Kidney capillary endothelial cell (primary cell): Measurements from ENCODE around the gene CABP2.

ENCODE experiments used
- DNase-seq: peaks from one replicate; pipeline ENCODE4 v3.0.0-alpha.2; 2018; ENCODE audit warnings: low spot score

CABP2 gene

DNA sequence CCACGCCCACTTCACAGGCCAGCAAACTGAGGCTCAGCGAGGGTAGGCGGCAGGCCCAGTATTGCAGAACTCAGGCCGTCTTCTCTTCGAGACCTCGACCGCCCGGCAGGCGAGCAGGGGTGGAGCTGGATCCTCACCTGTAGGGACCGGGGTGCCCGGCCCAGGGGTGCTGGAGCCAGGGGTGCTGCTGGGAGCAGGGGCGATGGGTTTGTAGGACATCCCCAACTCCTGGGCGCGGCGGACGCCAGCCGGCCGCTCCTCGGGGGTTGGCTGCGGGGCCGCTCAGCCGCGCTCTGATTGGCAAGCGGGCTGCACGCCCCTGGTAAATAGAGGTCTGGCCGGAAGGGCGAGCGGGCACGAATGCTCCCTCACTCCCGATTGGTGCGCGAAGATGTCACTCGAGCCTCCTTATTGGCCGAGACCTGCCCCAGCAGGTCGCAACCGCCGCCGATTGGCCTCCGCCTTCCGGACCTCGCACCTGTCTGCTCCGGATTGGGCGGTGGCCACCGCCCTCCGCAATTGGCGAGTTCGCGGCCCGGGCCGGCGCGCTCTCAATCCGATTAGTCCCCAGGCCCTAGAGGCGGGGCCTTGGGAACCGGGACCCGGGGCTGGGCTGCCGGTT lies 15.3 kb downstream of the CABP2 start, which contains the start of gene CDK2AP2:
Gene CDK2AP2 (minus strand): TSS at position 299 of the 622 bp plus-strand sequence. CDS start 80 bp downstream, at position 219.
- peak; percentile 99 for DNase-seq

DNA sequence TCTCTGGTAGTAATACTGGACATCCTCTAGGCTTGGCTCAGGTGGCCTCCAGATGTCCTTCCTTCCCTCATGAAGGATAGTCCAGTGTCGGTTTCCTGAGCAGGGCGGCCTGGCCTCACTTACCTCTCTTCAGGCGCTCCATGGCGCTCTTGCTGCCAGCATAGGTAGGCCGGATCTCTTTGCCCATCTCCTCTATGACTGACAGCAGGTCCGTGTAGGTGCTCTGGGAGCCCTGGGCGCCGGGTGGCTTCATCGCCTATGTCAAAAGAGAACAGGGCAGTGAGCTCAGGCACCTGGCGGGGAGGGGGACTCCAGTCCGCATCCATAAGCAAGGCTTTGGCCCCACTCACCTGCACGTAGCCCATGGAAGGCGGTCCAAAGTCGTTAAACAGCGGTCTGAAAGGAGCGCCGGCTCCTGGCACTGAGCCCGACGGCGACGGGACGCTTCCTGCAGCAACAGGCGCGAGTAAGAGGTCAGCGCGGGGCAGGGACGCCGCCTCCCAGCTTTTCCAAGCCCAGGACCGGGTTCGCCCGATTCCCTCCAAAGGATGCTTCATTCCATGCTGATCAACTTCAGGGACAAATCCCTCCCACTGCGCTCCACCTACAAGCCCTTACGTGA lies 15.9 kb downstream of the CABP2 start:
- no peak for DNase-seq

DNA sequence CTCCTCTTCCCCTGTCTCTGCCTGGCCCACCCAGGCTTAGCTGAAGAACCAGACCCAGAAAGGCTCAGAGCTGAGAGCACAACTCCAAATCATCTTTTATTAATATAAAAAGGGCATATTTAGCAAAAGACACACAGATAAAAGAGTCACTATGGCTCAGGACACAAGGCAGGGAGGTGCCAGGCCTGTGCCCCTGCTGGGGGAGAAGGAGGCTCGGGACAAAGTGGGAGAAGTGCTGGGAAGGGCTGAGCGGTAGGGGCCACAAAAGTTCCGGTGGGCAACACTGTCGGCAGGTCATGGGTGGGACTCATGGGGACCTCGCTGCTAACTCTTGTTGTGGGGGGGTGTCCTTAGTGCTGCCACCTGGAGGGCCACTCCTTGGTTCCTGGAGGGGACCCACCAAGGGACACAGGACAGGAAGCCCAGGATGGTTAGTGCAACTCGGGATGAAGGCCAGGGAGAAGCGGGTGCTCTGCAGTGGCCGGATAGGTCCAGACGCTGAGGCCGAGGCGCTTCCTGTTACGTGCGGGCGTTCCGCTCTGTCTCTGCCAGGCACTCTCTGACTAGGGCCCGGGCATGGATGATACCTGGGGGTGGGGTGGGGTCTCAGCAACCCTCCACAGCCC lies 16.7 kb downstream of the CABP2 start:
- DNase-seq: no peak

DNA sequence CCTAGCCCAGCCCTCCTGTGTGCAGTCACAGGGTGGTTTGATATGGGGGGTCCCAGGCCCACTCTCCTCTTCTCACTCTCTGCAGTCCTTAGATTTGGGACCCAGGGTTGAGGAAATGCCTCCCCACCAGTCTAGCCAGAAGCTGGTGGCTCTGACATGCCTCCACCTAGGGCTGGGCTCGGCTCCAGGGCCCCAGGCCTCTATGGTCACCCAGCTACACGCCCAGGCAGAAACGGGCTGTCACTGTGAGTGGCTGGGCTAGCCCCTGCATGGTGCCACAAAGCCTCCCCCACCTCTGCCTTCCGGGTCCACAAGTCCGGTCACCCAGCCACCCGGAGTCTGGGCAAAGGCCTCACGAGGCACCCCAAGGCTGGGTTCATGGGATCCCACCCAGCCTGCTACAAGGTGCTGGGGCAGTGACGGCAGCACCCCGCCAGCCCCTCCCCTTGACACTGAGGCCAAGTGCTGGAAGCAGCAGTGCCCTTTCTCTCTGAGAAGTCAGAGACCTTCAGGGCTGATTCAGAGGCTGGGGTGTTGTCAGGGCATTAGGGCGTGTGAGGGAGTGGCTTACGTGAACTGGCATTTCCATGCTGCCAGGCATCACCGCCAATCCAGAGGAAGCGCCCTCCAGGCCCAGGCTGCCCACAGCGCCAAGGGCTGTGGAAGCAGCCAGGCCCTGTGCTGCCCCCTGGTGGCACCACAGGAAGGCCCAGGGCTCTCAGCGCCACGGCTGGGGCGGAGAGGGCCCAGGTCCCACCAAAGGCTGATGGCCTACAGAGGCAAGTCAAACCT lies 17.4 kb downstream of the CABP2 start:
- peak; percentile 91 for DNase-seq

DNA sequence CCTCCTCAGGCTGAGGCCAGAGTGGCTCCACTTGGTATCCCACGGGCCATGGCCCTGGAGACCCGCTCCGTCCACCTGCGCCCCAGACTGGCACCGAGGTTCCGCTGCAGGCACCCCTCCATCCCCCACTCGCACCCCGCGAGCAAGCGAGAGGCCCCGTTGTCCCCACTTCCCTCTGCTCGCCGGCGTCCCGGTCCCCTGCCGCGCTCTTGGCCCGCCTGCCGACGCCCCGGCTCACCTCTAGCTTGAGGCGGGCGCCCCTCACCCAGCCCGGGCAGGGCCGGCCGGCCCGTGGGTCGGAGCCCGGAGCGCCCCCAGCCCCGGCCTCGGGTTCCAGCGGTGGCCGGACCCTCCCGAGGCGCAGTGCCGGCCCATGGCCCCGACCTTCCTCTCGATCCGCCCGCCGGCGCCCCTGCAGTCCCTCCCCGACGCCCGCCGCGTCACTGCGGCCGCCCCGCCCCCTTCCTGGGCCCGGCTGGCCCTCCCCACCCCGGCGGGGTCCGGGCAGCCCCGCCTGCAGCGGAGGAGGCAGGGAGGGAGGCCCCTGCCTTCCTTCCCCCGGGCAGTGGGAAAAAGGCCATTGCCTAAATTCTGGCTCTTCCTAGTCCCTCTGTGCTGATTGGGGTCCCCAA lies 18.2 kb downstream of the CABP2 start, which contains the start of gene PITPNM1:
Gene PITPNM1 (minus strand): TSS at position 414 of the 632 bp plus-strand sequence. CDS start 1,183 bp downstream, outside the sequence.
- no peak for DNase-seq

DNA sequence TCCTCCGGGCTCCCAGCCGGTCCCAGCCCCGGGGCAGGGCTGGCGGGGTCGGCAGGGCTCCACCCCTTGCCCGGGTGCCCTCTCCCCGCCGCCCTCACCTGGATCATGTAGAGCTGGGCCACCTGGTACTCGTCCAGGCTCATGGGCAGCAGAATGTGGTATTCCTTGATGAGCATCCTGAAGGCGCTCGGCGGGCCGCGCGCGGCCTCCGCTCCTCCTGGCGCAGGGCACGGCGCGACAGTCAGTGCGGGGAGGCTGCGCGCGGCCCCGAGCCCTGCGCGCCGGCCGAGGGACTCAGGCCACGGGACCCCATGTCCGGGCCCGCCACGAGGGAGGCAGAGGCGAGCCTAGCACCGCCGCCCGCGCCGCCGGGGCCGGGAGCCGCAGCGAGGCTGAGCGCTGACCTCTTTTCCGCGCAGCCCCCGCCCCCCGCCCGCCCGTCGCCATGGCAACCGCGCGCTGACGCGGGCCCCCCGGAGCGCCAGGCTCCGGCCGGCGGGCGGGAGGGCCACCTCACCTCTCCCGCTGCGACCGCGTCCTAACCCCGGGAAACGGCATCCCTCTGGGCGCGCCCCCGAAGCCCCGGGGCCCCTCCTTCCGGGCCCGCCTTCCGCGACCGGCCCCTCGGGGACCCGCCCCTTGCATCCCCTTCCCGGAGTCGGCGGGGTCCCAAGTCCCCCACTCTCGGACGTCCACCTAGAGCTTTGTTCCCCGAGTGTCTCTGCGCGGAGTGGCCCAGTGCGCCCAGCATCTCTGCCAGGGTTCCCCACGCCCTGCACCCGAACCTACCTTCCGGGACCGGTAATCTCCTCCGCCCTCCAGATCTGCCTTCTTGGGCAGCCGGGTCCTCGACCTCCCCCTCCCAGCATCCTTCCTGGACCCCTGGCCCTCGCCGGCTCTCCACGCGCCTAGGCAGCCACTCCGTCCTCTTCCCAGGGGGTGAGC lies 19.0 kb downstream of the CABP2 start:
- DNase-seq: no peak

DNA sequence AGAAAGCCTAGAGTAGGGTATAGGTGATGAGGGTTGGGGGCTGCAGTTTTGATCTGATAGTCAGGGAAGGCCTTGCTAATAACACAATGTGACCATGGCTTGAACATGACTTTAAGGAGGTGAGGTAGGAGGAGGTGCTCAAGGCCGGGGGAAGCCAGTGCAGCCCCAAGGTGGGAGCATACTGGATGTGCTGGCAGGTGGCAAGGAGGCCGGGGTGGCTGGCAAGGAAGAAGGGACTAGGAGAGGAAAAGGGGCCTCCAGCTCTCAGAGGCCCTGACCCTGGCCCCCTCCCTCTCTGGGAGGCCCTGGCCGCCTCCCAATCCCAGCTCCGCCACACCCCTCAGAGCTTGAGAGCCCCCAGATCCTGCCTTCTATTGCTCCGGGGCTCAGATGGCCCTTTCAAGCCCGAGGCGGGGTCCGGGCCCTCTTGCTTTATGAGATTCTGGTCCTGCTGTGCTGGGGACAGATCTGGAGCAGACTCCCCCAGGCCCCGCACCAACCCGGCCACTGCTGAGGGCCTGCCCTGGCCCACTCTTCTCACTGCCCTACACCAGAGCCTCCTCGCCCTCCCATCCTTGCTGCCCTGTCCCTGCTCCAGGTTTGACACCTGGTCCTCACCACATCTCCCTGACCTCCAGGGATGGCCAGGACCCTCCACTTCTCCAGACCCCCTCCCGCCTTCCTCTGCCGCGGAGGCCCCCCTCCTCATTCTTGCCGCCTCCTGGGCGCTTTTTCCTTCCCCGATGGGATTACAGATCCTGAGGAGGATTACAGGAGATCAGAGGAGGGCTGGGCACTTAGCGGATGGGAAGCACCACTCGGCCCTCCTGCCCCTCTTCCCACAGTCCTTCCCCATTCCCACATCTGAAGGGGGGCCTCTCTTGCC lies 19.9 kb downstream of the CABP2 start:
- DNase-seq: no peak

DNA sequence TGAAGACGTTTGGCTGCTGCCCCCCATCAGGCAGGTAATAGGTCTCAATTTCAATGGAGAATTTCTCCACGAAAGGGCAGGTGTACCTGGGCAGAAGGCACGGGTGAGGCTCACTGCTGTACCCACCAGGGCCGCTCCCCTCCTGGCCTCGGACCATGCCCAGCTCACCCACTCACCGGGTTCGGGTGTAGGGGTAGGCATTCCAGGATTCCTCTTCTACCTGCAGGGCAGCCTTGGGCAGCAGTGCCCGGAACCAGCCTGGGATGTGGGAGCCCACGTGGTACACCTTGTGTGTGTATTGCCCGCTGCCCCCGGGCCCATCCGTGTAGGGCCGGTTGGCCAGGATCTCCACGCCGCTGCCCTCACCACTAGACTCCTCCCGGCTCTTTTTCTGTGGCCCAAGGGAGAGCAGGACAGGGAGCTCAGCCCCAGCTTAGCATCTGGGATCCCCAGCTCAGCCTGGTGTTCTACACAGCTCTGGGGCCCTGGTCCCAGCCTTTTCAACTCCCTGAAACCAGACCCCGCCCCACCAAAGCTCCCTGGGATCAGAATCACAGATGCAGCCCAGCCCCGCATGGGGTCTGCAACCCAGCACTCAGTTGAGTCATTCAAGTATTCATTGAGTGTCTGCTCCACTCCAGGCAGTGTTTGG lies 20.8 kb downstream of the CABP2 start:
- DNase-seq: no peak

DNA sequence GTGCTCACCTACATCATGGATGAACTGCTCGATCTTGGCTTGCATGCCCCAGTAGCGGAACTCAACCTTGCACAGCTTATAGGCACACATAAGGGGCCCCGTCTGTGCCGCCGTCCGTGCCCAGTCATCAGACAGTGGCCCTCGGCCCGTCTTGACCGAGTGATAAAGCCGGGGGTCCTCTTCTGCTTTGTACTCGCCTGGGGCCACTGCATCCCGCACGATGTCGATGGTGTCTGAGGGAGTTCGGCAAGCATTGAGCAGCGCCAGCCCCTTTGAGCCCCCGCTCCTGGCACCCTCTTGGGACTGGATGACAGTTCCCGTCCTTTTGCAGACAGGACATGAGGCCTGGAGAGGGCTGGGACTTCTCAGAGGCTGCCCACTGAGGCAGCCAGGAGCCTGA lies 21.4 kb downstream of the CABP2 start:
- DNase-seq: no peak

DNA sequence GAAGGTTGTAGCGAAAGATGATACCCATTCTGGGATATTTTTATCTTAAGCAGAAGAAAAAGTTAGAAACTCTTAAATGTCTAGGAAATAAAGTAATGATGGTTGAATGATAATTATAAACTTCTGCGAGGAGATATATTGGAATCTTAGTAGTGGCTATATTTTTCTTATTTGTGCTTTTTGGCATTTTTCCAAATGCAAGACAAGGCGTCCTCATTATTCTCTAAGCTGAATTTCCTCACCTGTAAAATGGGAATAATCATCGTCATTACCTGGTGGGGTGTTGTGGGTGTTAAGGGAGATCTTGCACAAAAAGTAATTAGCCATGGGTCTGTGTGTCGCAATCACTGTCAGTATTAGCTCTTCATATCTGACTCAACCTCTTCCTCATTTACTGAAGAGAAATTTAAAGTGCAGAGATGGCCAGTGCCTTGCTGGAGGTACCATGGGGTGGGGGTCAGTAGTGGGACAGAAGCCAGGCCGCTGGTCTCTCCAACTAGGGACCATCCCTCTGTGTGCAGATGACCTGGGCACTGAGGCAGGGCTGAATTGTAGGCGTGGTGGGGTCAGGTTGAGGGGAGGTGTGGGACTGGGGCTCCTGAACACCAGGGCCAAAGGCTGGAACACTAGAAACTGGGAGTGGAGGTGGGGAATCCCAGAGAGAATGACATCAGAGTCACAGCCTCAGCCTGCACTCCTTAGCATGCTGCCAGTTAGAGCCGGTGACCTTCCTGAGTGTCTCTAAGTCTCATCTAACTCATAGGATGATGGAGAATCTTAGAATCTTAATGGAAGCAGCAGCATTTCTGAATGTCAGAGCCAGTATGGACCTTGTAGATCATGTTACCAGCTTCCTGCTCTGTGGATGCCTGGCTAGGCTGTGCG lies 22.2 kb downstream of the CABP2 start:
- no peak for DNase-seq

DNA sequence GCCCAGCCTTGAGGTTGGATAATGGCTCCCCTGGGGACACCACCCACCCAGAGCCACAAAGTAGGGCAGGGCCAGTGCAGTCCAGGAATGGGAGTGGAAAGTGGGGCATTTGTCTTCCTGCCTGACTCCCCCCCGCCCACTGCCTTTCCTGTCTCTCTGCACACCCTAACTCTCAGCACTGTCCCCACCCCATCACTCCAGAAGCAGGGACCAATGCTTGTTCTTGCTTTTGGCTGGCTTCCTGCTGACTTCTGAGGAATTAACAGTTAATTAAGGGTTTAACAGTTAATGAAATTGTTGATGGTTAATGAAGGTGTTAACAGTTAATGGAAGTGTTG lies 22.8 kb downstream of the CABP2 start:
- no peak for DNase-seq

DNA sequence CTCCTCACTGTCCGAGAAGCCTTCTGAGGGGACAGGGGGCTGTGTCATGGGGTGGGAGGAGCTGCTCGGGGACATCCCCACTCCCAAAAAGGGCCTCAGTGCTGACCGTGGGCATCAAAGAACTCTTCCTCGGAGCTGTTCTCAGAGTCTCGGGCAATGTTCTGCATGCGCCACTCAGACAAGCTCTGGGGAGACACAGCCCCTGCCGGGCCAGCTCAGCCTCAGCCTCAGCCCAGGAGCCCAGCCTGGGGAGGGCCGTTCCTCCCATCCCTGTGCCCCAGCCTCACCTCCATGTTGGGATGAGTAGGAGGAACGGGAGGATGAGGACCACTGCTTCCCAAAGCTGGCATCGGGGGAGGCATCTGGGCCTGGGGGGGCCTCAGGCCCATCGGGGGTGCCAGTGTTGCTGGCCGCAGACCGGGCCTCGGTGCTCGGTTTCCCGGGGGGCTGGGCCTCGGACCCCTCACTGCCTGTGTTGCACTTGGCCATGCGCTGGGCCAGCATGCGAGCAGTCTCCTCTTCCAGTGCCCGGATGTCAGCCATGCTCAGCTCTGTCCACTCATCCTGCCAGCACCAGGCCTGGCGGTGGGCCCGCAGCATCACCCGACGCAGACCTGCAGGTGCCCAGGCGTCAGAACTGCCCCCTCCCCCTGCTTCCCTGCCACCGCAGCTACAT lies 23.3 kb downstream of the CABP2 start:
- DNase-seq: no peak

DNA sequence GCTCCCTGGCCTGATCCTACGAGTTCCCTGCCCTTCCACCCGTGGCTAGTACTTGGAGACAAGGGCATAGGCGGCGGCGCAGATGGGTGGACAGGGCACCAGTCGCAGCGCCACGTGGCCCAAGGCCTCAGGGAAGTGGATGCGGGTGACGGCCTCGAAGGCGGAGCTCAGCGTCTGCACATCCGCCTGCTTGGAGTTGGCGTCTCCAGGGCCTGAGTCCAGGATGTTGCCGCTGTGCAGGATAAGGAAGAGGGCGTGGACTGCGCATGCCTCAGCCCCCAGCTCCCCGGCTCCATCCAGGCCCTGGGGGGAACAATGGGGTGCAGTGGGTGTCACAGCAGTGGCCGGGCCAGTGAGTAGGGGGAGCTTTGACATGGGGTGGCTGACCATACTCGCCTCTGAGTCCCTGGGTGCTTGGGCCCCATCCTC lies 24.7 kb downstream of the CABP2 start:
- DNase-seq: peak; percentile 67

DNA sequence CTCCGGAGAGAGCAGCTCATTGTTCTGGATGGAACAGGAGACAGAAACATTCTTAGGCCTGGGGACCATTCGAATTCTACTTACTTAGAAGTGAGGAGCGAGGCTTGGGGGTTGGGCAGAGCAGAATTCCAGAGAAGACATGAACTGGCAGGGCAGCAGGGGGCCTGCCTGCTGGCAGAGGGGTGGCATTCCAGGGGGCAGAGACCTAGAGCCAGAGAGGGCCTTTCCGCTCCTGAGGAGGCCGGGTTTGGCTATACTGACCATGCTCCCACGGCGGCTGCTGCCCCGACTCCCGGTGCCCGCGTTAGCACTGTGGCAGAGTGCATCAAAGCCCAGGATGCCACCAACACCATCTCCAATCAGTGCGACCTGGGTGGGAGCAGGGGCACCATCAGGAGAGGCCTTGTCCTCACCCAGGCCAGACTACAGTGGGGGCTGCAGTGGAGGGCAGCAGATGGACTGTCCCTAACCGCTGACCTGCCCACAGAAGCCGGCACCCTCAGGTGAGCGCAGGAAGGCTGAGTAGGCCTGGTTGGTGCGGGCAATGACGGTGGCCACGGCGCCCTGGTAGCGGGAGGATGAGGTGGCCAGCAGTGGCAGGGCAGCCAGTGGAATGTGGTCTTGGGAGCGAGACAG lies 25.5 kb downstream of the CABP2 start:
- no peak for DNase-seq

DNA sequence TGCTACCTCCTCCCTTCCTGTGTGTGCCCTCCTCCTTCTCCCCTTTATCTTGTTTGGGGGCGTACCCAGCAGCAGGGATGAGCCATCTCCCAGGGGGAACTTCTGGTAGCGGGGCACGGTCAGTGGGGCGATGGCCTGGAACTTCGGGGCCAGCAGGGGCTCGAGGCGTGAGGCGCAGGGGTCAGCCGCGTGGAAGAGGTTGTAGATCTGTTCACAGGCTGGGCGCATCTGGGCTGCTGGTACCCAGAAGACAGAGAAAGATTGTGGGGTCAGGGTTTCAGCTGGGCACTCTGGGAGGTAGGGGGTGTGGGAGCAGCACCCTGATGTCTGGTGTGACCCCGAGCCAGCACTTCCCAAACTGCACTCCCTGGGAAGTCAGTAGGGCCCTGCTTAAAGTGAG lies 27.1 kb downstream of the CABP2 start:
- DNase-seq: no peak

DNA sequence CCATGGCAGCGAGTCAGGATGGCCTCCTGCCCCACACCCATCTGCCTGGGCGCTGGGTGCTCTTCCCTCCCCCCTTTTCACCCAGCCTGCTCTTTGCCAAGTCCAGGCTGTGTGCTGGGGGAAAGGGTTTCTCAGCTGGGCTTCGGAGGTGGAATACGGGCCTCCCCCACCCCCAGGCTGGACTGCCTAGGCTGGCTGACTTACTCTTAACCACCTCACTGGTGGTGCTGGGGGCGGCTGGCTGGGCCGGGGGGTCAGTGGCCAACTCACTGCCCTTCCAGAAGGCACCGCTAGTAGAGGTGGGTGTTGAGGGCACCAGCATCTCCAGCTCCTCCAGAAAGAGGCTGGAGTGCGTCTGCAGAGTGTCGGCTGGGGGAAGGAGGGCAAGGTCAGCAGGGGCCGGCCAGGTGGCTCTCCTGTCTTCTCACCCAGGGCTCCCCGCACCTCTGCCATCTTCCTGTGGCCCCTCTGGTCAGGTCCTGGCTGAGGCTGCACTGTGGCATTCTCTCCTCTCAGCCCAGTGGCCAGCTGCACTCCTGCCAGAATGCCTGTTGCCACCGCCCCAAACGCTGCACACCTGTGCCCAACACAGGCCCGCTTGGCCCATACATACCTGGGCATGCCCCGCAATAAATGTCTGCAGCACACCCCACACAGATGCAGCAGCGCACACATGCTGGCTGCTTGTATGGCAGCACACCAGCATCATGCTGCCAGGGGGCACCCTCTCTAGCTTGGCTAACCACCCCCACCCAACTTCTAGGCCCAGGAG lies 27.8 kb downstream of the CABP2 start:
- no peak for DNase-seq
